Neural crest cell (in vitro differentiated cells): ENCODE measurements around the gene MFSD1. TPM values are rescaled to one million over a fixed set of nuclear protein-coding genes. Genes with fewer than 3 reads are reported as not detected.
"Not testable (repeated sequence)": the region's sequence is repeated elsewhere in the genome, so short reads cannot be mapped to it uniquely, and the experiment has no call there.

ENCODE experiments used
- DNase-seq: peaks from one replicate; pipeline ENCODE4 v3.0.0; 2021; ENCODE audit warnings: low read depth, mixed read lengths, low spot score
- H3K27ac Mint-ChIP-seq: one replicate; pipeline ENCODE4 v1.8.0; 2021; ENCODE audit warnings: mild to moderate bottlenecking, mixed read lengths; ENCODE audit not compliant: unreplicated experiment
- H3K27me3 Mint-ChIP-seq: 2 replicates; pipeline ENCODE4 v1.8.0; 2021; ENCODE audit warnings: low read depth, mild to moderate bottlenecking, mixed read lengths
- H3K36me3 Mint-ChIP-seq: 2 replicates; pipeline ENCODE4 v1.8.0; 2021; ENCODE audit warnings: low read depth, mild to moderate bottlenecking, mixed read lengths
- H3K4me1 Mint-ChIP-seq: 2 replicates; pipeline ENCODE4 v1.8.0; 2021; ENCODE audit warnings: mixed read lengths
- H3K4me3 Mint-ChIP-seq: one replicate; pipeline ENCODE4 v1.8.0; 2021; ENCODE audit warnings: mild to moderate bottlenecking, mixed read lengths
- H3K9me3 Mint-ChIP-seq: 2 replicates; pipeline ENCODE4 v1.8.0; 2021; ENCODE audit warnings: mixed read lengths
- total RNA-seq: library from RNA; stranded (reverse); gene quantifications from 2 replicates; pipeline ENCODE4 v1.2.1, GENCODE V29; 2021
- TF ChIP-seq, protein P1 (sequence below): fragments of 200-600 bp; sonication (generic); conservative IDR thresholded peaks from 2 replicates; pipeline ENCODE4 v1.5.0; 2021; ENCODE audit warnings: antibody characterized with exemption, mild to moderate bottlenecking

MFSD1 gene
- total RNA-seq, 1 donor from 2014 or later = 16.9 TPM

DNA sequence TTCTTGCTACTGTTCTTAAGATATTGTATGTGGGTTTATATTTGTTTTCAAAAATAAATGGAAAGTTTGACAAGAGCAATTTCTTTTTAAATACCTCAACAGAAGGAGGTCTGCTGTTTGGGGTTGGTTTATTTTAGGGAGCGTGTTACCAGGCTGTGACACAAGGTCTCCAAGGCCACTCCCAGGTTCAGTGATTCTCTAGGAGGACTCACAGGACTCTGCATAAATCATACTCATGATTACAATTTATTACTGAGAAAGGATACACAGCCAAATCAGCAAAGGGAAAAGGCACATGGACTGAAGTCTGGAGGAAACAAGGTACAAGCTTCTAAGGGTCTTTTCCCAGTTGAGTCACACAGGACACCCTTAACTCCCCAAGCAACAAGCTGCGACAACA lies 18.8 kb upstream of the MFSD1 start:
- Mint-ChIP-seq H3K27ac (no peak overlapping the region), H3K36me3 (peaks cover 2% of the 10 kb centered on the region), H3K4me3 (no peak overlapping the region), H3K9me3 (peaks cover 3% of the 10 kb centered on the region), H3K27me3 (no peaks in the 10 kb centered on the region), H3K4me1 (no peaks in the 10 kb centered on the region)
- TF ChIP-seq, protein P1, sequence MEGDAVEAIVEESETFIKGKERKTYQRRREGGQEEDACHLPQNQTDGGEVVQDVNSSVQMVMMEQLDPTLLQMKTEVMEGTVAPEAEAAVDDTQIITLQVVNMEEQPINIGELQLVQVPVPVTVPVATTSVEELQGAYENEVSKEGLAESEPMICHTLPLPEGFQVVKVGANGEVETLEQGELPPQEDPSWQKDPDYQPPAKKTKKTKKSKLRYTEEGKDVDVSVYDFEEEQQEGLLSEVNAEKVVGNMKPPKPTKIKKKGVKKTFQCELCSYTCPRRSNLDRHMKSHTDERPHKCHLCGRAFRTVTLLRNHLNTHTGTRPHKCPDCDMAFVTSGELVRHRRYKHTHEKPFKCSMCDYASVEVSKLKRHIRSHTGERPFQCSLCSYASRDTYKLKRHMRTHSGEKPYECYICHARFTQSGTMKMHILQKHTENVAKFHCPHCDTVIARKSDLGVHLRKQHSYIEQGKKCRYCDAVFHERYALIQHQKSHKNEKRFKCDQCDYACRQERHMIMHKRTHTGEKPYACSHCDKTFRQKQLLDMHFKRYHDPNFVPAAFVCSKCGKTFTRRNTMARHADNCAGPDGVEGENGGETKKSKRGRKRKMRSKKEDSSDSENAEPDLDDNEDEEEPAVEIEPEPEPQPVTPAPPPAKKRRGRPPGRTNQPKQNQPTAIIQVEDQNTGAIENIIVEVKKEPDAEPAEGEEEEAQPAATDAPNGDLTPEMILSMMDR = no peak
- no peak for DNase-seq

DNA sequence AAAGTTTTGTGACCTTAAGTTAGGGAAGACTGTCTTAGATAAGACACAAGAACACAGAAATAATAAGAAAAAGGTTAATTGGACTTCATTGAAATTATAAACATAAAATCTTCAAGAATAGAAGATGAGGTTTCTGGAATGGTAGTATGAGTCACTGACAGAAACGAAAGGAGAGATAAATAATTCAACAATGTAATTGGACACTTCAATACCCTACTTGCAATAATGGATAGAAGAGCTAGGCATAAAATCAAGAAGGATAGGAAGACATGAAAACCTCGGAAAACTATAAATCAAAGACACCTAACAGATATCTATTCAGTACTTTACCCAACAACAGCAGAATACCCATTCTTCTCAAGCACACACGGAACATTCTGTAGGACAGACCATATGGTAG lies 15.9 kb upstream of the MFSD1 start:
- no peak for DNase-seq
- no peaks in the 10 kb centered on the region for H3K4me1 Mint-ChIP-seq
- H3K27ac Mint-ChIP-seq = no peak overlapping the region
- H3K27me3 Mint-ChIP-seq = no peaks in the 10 kb centered on the region
- peaks cover 3% of the 10 kb centered on the region for H3K9me3 Mint-ChIP-seq
- no peak overlapping the region for H3K4me3 Mint-ChIP-seq
- peaks cover 2% of the 10 kb centered on the region for H3K36me3 Mint-ChIP-seq
- TF ChIP-seq, protein P1 = no peak

DNA sequence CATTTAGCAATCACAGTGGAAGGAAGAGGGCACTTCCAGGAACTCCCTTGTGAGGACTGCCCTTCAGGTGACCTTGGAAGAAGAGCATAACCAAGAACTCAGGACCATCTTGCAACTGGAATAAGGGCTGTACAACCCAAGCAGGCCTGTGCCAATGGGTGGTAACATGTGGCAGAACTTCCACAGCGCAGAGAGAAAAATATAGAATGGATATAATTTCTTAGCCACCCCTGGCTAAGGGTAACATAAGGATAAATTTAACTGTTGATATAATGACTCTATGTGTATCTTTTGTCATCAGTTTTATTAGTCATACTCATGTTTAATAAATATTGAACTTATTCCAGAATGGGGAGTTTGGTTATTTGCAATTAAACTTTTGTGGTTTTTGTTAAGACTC lies 13.4 kb upstream of the MFSD1 start:
- peaks cover 3% of the 10 kb centered on the region for H3K9me3 Mint-ChIP-seq
- H3K4me3 Mint-ChIP-seq = no peak overlapping the region
- no peak overlapping the region for H3K27ac Mint-ChIP-seq
- H3K36me3 Mint-ChIP-seq = no peaks in the 10 kb centered on the region
- peaks cover 4% of the 10 kb centered on the region for H3K4me1 Mint-ChIP-seq
- no peaks in the 10 kb centered on the region for H3K27me3 Mint-ChIP-seq
- TF ChIP-seq, protein P1 = no peak
- DNase-seq = no peak

DNA sequence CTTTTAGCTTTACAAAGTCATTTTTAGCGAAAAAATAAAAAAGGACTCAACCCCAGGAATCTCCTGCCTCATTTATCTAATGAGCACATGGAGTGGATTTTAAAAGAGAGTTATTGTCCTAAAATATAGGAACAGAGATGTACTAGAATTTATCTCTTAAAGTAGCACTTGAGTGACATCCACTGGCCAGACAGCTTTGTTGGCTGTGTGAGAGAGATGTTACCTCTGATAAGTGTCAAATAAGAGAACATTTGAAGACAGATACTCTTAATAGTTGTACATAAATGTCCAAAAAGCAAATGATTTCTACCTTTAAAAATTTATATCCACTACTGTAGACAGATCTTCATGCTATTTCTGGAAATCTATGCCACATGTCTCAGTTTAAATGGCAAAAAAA lies 12.3 kb upstream of the MFSD1 start:
- no peak overlapping the region for H3K27ac Mint-ChIP-seq
- no peaks in the 10 kb centered on the region for H3K27me3 Mint-ChIP-seq
- H3K4me1 Mint-ChIP-seq = peaks cover 4% of the 10 kb centered on the region
- H3K9me3 Mint-ChIP-seq = peaks cover 3% of the 10 kb centered on the region
- DNase-seq = no peak
- H3K4me3 Mint-ChIP-seq = no peak overlapping the region
- no peaks in the 10 kb centered on the region for H3K36me3 Mint-ChIP-seq
- TF ChIP-seq, protein P1 = no peak

DNA sequence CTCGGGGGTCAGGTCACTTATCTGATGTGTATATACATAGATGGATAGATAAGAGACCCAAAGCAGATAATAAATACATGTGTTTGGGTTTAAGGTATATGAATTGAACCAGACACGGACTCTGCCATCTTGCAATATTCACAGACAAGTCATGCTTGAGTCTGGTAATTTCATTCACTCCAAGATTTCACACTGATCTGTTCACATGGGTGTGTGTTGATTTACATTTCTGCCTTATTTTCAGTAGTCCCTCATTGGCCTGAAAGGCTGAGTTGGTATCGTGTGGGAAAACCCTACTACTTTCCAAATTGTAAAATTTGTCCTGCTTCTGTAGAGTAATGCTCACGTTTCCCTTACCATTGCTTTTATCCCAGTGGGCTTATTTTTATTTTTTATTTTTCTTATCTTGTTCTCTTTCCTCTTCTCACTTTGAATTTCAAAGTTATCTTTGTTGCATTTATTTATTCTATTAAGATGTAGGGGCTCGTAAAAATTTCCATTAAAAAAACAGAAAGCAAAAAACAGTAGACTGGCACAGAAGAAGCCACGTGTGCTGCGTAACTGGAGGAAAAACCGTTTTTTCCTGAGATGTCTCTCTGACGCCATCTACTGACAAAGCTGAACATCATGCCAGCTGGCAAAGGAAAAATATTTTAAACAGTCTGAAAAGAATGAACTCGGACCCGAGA lies 10.8 kb upstream of the MFSD1 start:
- H3K27ac Mint-ChIP-seq = no peak overlapping the region
- peaks cover 1% of the 10 kb centered on the region for H3K9me3 Mint-ChIP-seq
- no peak for DNase-seq
- peaks cover 14% of the 10 kb centered on the region for H3K27me3 Mint-ChIP-seq
- TF ChIP-seq, protein P1 = peak; percentile 90
- H3K4me3 Mint-ChIP-seq = no peak overlapping the region
- no peaks in the 10 kb centered on the region for H3K36me3 Mint-ChIP-seq
- H3K4me1 Mint-ChIP-seq = peaks cover 4% of the 10 kb centered on the region

DNA sequence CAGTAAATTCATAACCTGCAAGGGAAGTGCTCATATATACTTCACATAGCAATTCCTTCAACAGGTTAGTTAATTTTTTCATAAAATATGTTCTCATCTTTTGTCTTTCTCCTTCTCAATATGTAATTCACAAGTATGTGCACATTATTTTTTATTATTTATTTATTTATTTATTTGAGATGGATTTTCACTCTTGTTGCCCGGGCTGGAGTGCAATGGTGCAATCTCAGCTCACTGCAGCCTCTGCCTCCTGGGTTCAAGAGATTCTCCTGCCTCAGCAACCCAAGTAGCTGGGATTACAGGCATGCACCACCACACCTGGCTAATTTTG lies 10.3 kb upstream of the MFSD1 start:
- not testable (repeated sequence) for DNase-seq, H3K4me1 Mint-ChIP-seq, H3K36me3 Mint-ChIP-seq, H3K9me3 Mint-ChIP-seq, H3K27ac Mint-ChIP-seq, H3K4me3 Mint-ChIP-seq
- peaks cover 19% of the 10 kb centered on the region for H3K27me3 Mint-ChIP-seq
- TF ChIP-seq, protein P1 = peak; percentile 3
